Endothelial cell (in vitro differentiated cells): ENCODE data around the gene GRID2IP. TPM values are rescaled to one million over a fixed set of nuclear protein-coding genes. Genes with fewer than 3 reads are reported as not detected.

ENCODE experiments used
- DNase-seq: peaks from one replicate; pipeline ENCODE4 v3.0.0; 2021; ENCODE audit warnings: low spot score
- H3K27ac Mint-ChIP-seq: one replicate; pipeline ENCODE4 v1.8.0; 2021; ENCODE audit warnings: mixed read lengths, inconsistent platforms; ENCODE audit not compliant: unreplicated experiment
- H3K27me3 Mint-ChIP-seq: one replicate; pipeline ENCODE4 v1.8.0; 2021; ENCODE audit warnings: mild to moderate bottlenecking, moderate library complexity, mixed read lengths, inconsistent platforms; ENCODE audit not compliant: unreplicated experiment
- H3K36me3 Mint-ChIP-seq: one replicate; pipeline ENCODE4 v1.8.0; 2021; ENCODE audit warnings: mild to moderate bottlenecking, low read depth, mixed read lengths, inconsistent platforms; ENCODE audit not compliant: unreplicated experiment
- H3K4me1 Mint-ChIP-seq: one replicate; pipeline ENCODE4 v1.8.0; 2021; ENCODE audit warnings: mild to moderate bottlenecking, mixed read lengths, inconsistent platforms; ENCODE audit not compliant: unreplicated experiment
- H3K4me3 Mint-ChIP-seq: one replicate; pipeline ENCODE4 v1.8.0; 2021; ENCODE audit warnings: mild to moderate bottlenecking, mixed read lengths, inconsistent platforms; ENCODE audit not compliant: unreplicated experiment
- H3K9me3 Mint-ChIP-seq: one replicate; pipeline ENCODE4 v1.8.0; 2021; ENCODE audit warnings: mixed read lengths, inconsistent platforms; ENCODE audit not compliant: unreplicated experiment
- total RNA-seq: library from RNA; stranded (reverse); fragmentation: NEBNext Ultra II Directional; extraction: Animal tissue kit (Norgen Biotek cat#: 25700); gene quantifications from one replicate; pipeline ENCODE4 v1.2.1, GENCODE V29; 2021; ENCODE audit not compliant: unreplicated experiment
- TF ChIP-seq, protein P1 (sequence below): fragments of 200-600 bp; sonication (generic); IDR thresholded peaks from one replicate; pipeline ENCODE4 v1.5.0; 2021; ENCODE audit warnings: antibody characterized with exemption; ENCODE audit not compliant: unreplicated experiment

The GRID2IP gene
- total RNA-seq, 1 donor from 2014 or later = 0.08 TPM

DNA sequence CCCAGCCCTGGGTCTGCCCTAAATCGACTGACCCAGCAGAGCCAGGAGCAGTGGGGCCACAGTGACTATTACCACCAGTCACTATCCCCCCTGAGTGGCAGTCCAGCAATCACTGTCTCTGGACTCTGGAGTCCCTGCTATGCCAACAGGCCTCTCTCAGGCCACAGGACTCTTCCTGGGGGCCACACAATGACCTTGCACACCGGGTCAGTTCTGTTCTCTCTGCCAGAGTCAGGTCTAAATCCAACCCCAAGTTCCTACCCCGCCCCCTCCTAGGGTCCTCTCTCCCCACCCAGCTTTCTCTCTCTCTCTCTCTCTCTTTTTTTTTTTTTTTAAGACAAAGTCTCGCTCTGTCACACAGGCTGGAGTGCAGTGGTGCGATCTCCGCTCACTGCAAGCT is 21.6 kb downstream of the GRID2IP start:
- Mint-ChIP-seq H3K4me1 (no peaks in the 10 kb centered on the region), H3K4me3 (no peak overlapping the region), H3K27ac (no peak overlapping the region)

DNA sequence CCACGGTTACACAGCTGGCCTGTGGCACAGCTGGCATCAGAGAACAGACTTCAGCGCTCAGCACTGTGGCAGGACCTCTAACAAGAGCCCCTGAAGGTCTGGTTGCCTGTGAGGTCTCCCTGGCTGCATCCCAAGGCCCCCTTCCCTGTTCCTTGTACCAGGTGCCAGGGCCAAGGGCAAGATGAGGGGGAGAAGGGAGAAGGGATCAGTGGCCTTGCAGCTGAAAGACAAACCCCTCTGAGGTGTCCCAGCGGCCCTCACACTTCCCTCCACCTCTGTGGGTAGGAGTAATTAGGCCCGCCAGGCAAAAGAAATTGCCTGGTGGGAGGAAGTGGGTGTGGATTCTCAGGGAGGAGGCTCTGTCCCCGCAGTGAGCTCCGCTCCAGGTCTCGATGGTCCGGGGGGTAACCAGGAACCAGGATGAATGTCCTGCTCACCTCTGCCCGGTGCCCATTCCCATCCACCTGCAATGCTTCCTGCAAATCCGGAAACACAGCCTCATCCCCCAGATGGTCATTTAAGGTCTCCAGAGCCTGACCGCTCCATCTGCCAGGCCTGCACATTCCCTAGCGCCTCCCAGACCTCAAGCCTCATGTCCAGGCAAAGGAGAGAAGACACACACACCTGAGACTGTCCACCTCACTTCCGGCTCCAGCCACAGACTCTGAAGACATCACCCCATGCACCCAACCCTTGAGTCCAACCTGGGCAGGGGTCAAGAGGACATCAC is 22.7 kb downstream of the GRID2IP start:
- TF ChIP-seq, protein P1, sequence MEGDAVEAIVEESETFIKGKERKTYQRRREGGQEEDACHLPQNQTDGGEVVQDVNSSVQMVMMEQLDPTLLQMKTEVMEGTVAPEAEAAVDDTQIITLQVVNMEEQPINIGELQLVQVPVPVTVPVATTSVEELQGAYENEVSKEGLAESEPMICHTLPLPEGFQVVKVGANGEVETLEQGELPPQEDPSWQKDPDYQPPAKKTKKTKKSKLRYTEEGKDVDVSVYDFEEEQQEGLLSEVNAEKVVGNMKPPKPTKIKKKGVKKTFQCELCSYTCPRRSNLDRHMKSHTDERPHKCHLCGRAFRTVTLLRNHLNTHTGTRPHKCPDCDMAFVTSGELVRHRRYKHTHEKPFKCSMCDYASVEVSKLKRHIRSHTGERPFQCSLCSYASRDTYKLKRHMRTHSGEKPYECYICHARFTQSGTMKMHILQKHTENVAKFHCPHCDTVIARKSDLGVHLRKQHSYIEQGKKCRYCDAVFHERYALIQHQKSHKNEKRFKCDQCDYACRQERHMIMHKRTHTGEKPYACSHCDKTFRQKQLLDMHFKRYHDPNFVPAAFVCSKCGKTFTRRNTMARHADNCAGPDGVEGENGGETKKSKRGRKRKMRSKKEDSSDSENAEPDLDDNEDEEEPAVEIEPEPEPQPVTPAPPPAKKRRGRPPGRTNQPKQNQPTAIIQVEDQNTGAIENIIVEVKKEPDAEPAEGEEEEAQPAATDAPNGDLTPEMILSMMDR = no peak
- H3K36me3 Mint-ChIP-seq = no peaks in the 10 kb centered on the region
- no peaks in the 10 kb centered on the region for H3K9me3 Mint-ChIP-seq
- peaks cover 21% of the 10 kb centered on the region for H3K27me3 Mint-ChIP-seq
- peak overlapping the region; percentile 56 for H3K4me3 Mint-ChIP-seq
- no peak overlapping the region for H3K27ac Mint-ChIP-seq
- no peaks in the 10 kb centered on the region for H3K4me1 Mint-ChIP-seq
- DNase-seq = no peak

More for the DNA sequence above, 21.6 kb downstream of the GRID2IP start:
- Mint-ChIP-seq H3K27me3 (peaks cover 17% of the 10 kb centered on the region), H3K36me3 (no peaks in the 10 kb centered on the region), H3K9me3 (no peaks in the 10 kb centered on the region)
- no peak for DNase-seq
- TF ChIP-seq, protein P1 = no peak

DNA sequence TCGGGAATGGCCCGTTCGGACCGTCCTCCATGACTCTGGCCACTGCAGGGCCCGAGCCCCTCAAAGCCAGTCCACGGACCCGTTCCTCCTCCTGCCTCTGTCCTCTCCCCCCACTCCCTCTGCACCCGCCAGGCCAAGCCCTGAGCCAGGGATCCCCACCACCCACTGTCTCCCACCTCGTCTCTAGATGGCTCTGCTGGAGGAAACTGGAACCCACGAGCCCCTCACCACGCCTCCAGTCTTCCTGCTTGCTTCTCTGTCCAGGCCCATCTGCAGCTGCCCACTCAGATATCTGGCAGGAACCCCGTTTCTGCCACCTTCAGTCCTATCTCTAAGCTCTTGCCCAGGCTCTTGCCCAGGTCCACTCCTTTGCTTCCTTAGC is 24.3 kb downstream of the GRID2IP start:
- Mint-ChIP-seq H3K36me3 (no peaks in the 10 kb centered on the region), H3K4me1 (no peaks in the 10 kb centered on the region), H3K4me3 (no peak overlapping the region), H3K27me3 (peaks cover 21% of the 10 kb centered on the region), H3K27ac (no peak overlapping the region), H3K9me3 (no peaks in the 10 kb centered on the region)
- TF ChIP-seq, protein P1 = no peak
- DNase-seq = no peak

DNA sequence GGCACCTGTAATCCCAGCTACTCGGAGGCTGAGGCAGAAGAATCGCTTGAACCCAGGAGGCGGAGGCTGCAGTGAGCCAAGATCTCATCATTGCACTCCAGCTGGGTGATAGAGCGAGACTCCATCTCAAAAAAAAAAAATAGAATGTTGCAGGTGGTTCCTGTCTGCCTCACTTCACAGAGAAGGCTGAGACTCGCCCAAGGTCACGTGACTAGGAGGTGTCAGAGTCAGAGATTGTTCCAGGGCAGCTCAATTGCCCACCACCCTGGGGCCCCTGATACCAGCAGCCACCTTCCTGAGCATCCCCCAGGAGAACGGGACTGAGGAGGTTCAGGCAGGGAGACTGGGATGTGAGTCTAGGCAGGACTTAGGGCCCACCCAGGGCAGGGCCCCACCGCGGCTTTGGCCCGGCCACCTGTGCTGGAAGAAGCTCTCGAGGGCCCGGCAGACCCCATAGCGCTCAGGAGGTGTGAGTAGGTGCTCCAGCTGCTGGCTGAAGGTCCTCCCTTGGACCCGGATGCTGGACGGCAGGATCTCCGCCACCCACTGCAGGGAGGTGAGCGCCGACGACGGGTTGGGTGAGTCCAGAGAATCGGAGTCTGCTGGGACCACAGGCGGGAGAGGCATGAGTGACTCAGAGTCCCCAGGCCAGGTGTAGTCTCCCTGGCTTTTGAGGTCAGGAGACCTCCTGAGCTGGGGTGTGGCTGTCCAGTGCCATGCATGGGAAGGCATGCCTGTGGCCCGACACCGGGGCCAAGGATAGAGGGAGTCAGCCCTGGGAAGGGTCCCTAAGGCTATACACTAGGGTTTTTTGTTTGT is 30.9 kb downstream of the GRID2IP start:
- Mint-ChIP-seq H3K27ac (no peak overlapping the region), H3K9me3 (no peaks in the 10 kb centered on the region), H3K36me3 (no peaks in the 10 kb centered on the region), H3K4me3 (no peak overlapping the region), H3K27me3 (peaks cover 7% of the 10 kb centered on the region), H3K4me1 (no peaks in the 10 kb centered on the region)
- DNase-seq = no peak
- TF ChIP-seq, protein P1 = no peak

DNA sequence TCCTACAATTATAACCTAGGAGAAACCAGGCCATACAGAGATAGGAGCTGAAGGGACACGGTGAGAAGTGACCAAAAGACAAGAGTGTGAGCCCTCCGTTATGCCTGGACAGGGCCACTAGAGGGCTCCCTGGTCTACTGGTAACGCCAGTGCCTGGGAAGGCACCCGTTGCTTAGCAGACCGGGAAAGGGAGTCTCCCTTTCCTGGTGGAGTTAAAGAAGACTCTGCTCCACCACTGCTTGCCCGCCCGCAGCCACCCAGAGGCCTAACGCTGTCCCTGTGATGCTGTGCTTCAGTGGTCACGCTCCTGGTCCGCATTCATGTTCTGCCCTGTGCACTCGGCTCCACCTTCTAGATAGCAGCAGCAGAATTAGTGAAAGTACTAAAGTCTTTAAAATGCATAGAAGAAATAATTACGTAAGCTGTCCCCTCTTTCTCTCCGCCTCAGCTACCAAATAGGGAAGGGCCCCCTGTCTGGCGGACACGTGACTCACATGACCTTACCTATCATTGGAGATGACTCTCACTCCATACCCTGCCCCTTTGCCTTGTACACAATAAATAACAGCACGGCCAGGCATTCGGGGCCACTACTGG is 34.8 kb downstream of the GRID2IP start:
- TF ChIP-seq, protein P1 = peak; percentile 70
- H3K4me1 Mint-ChIP-seq = no peaks in the 10 kb centered on the region
- no peaks in the 10 kb centered on the region for H3K9me3 Mint-ChIP-seq
- H3K27ac Mint-ChIP-seq = peak overlapping the region; percentile 18
- H3K4me3 Mint-ChIP-seq = peak overlapping the region; percentile 43
- H3K27me3 Mint-ChIP-seq = peaks cover 7% of the 10 kb centered on the region
- H3K36me3 Mint-ChIP-seq = no peaks in the 10 kb centered on the region
- peak; percentile 83 for DNase-seq
